AG04450 (cell line): ENCODE measurements around the gene ATP2B1. TPM values are rescaled to one million over a fixed set of nuclear protein-coding genes. Genes with fewer than 3 reads are reported as not detected.
"Not testable (repeated sequence)": the region's sequence is repeated elsewhere in the genome, so short reads cannot be mapped to it uniquely, and the experiment has no call there.

ENCODE experiments used
- CTCF ChIA-PET: fragments of 300-600, 350-600 bp; formaldehyde crosslinking; extraction: SDS; loops from one replicate; lab custom pipeline; 2022; ENCODE audit warnings: antibody characterized with exemption, inconsistent platforms; lab: Charles Lee
- POLR2A ChIA-PET: fragments of 350-600 bp; formaldehyde crosslinking; extraction: SDS; loops from one replicate; lab custom pipeline; 2021; ENCODE audit warnings: antibody characterized with exemption, inconsistent platforms; lab: Yijun Ruan, JAX
- DNase-seq: peaks from one replicate; pipeline ENCODE4 v3.0.0-alpha.2; 2011; ENCODE audit warnings: low read depth, low spot score
- H3K27ac ChIP-seq: one replicate; pipeline ENCODE4 v1.5.1; 2012; ENCODE audit warnings: low read depth, low read length, control low read depth
- H3K27me3 ChIP-seq: one replicate; pipeline ENCODE4 v1.6.0; 2012; ENCODE audit warnings: low read length; ENCODE audit not compliant: control insufficient read depth, insufficient read depth
- H3K4me3 ChIP-seq: 2 replicates; pipeline ENCODE4 v1.5.1; 2011; ENCODE audit warnings: mild to moderate bottlenecking, low read depth, low read length, control low read depth
- H3K9me3 ChIP-seq: 2 replicates; pipeline ENCODE4 v1.5.1; 2012; ENCODE audit warnings: low read length; ENCODE audit not compliant: control insufficient read depth, insufficient read depth
- CTCF ChIP-seq: IDR thresholded peaks from 2 replicates; pipeline ENCODE4 v1.5.1; 2011; ENCODE audit warnings: low read depth, low read length, control low read depth, inconsistent platforms
- polyA minus RNA-seq: library from RNA; depleted of rRNA, polyadenylated mRNA; stranded (reverse); fragments of >200 nt; gene quantifications from 2 replicates; pipeline ENCODE4 v1.2.3, GENCODE V29; 2011; rRNA and poly(A)+ RNA removed
- polyA plus RNA-seq: library from polyadenylated mRNA; depleted of rRNA; stranded (reverse); fragments of >200 nt; gene quantifications from 2 replicates; pipeline ENCODE4 v1.2.3, GENCODE V29; 2011; rRNA removed

ATP2B1 gene
- polyA plus RNA-seq (33.3 and 42.7 TPM in 2 replicates), polyA minus RNA-seq (31.0 and 48.3 TPM in 2 replicates)

- DNase-seq, result peak; percentile 61
Observed at GRCh38 chr12:89708565-89709156, at the start of gene ATP2B1. ATP2B1 (minus strand) TSS chr12:89708838; CDS start chr12:89655886, 52,952 bp downstream.

GRCh38 chr12:89757987-89758386, 49.3 kb upstream of the ATP2B1 start:
- H3K9me3 ChIP-seq, H3K27me3 ChIP-seq, CTCF ChIA-PET, DNase-seq, H3K27ac ChIP-seq, H3K4me3 ChIP-seq, POLR2A ChIA-PET: not testable (repeated sequence)

More at GRCh38 chr12:89708565-89709156, at the start of gene ATP2B1:
- H3K9me3 ChIP-seq, result no peaks in the 10 kb centered on the region; the same call in 1 of the 2 replicates
- 0 out of 2 replicates have a peak, but pooled peaks have one; percentile 17 for TF ChIP-seq CTCF
- peak within 1 kb of the TSS; percentile 82 for H3K4me3 ChIP-seq
- POLR2A ChIA-PET, result interaction anchor here (0.5 to 2.1 kb wide), 18 partner anchors 9 to 489 kb away, joined by 3 to 14 read pairs (median 4); no protein-coding TSS in a partner anchor
- H3K27me3 ChIP-seq, result no peaks in the 10 kb centered on the region
- H3K27ac ChIP-seq, result peak within 1 kb of the TSS; percentile 96
- CTCF ChIA-PET, result interaction anchor here (0.7 to 1.5 kb wide), 2 partner anchors 74 to 714 kb away, joined by 3 read pairs; no protein-coding TSS in a partner anchor

- Histone ChIP-seq H3K27me3 (no peaks in the 10 kb centered on the region), H3K9me3 (no peaks in the 10 kb centered on the region), H3K27ac (peak overlapping the region; percentile 87), H3K4me3 (no peak overlapping the region)
- CTCF ChIA-PET, result no interaction called here
- TF ChIP-seq CTCF, result no peak
- POLR2A ChIA-PET, result interaction anchor here (0.6 to 1.6 kb wide), 5 partner anchors 12 to 70 kb away, joined by 3 to 11 read pairs (median 4); partner anchors contain the start of gene ATP2B1
- DNase-seq, result peak; percentile 92
Observed at GRCh38 chr12:89756585-89757398, 48.2 kb upstream of the ATP2B1 start.

- no peak overlapping the region for H3K4me3 ChIP-seq
- ChIA-PET POLR2A (interaction anchor here (0.6 to 1.6 kb wide), 4 partner anchors 12 to 71 kb away, joined by 3 to 11 read pairs (median 5); partner anchors contain the start of gene ATP2B1), CTCF (no interaction called here)
- peak overlapping the region; percentile 87 for H3K27ac ChIP-seq
- no peak for TF ChIP-seq CTCF
- no peaks in the 10 kb centered on the region for H3K9me3 ChIP-seq
- no peak for DNase-seq
- no peaks in the 10 kb centered on the region for H3K27me3 ChIP-seq
Observed at GRCh38 chr12:89756194-89756584, 47.6 kb upstream of the ATP2B1 start.

GRCh38 chr12:89753997-89754396, 45.4 kb upstream of the ATP2B1 start:
- TF ChIP-seq CTCF, result no peak
- no peaks in the 10 kb centered on the region for H3K27me3 ChIP-seq
- H3K4me3 ChIP-seq, result no peak overlapping the region
- DNase-seq, result no peak
- ChIA-PET CTCF (no interaction called here), POLR2A (no interaction called here)
- peaks cover 3% of the 10 kb centered on the region; the same call in 1 of the 2 replicates for H3K9me3 ChIP-seq
- H3K27ac ChIP-seq, result no peak overlapping the region
